GM12878 (cell line): ENCODE measurements around the gene PRM1. TPM values are rescaled to one million over a fixed set of nuclear protein-coding genes. Genes with fewer than 3 reads are reported as not detected.

Source experiments
- ATAC-seq: fragments of 200-7000 bp; cut with Tn5 transposase; 3 replicates; pipeline ENCODE4 v1.9.1; 2020; ENCODE audit warnings: mild to moderate bottlenecking, moderate library complexity
- BruUV-seq: library from RNA; stranded (reverse); fragments of 400-500 nt; replicated peaks from 2 replicates; lab custom pipeline; 2021; lab: Mats Ljungman, UMichigan
- CTCF ChIA-PET: fragments of 300-600 bp; sonication (Branson Sonifier 250); formaldehyde crosslinking; extraction: SDS; loops from one replicate; lab custom pipeline; 2021; ENCODE audit warnings: inconsistent platforms; lab: Yijun Ruan, JAX
- POLR2A ChIA-PET: fragments of 350-600 bp; formaldehyde crosslinking; extraction: SDS; loops from one replicate; lab custom pipeline; 2021; ENCODE audit warnings: inconsistent platforms; lab: Charles Lee
- RAD21 ChIA-PET: fragments of 300-600 bp; sonication (Branson Sonifier 250); formaldehyde crosslinking; loops from one replicate; lab custom pipeline; 2023; ENCODE audit warnings: antibody characterized with exemption; ENCODE audit not compliant: unreplicated experiment; lab: Charles Lee
- SMC1A ChIA-PET: fragments of 300-600 bp; sonication (Branson Sonifier 250); formaldehyde crosslinking; loops from one replicate; lab custom pipeline; 2023; ENCODE audit not compliant: unreplicated experiment, uncharacterized antibody; lab: Charles Lee
- DNase-seq: peaks from one replicate; pipeline ENCODE4 v3.0.0-alpha.2; 2011; ENCODE audit warnings: low read depth, low spot score
- FAIRE-seq: peaks from 3 replicates; lab custom pipeline; 2011; peaks lifted over from hg19 to GRCh38; lab: Jason Lieb, UNC
- H2AFZ ChIP-seq: 2 replicates; pipeline ENCODE4 v1.6.0; 2011; ENCODE audit warnings: low read depth, low read length, control low read depth; ENCODE audit not compliant: control insufficient read depth
- H3K27ac ChIP-seq: 2 replicates; pipeline ENCODE4 v1.5.1; 2011; ENCODE audit warnings: control low read depth; ENCODE audit not compliant: control insufficient read depth, insufficient read depth
- H3K27me3 ChIP-seq, 2 experiments: replicated peaks in 1 of 2; 2 replicates each; pipeline versions ENCODE4 v1.6.0 to v1.6.1; 2011; ENCODE audit warnings: low read length in 1 of 2; ENCODE audit not compliant: control insufficient read depth in 2 of 2, insufficient read depth in 2 of 2
- H3K36me3 ChIP-seq, 2 experiments: 2 replicates each; pipeline ENCODE4 v1.5.1; 2011; ENCODE audit warnings: low read length in 1 of 2; ENCODE audit not compliant: control insufficient read depth in 2 of 2, insufficient read depth in 2 of 2
- H3K4me1 ChIP-seq: 2 replicates; pipeline ENCODE4 v1.6.1; 2011; ENCODE audit warnings: mild to moderate bottlenecking, low read length, moderate library complexity, mixed read lengths; ENCODE audit not compliant: control insufficient read depth, insufficient read depth
- H3K4me2 ChIP-seq: 2 replicates; pipeline ENCODE4 v1.6.0; 2011; ENCODE audit warnings: control low read depth; ENCODE audit not compliant: control insufficient read depth, insufficient read depth
- H3K4me3 ChIP-seq: fragments of 200-600 bp; sonication (generic); 2 replicates; pipeline ENCODE4 v1.5.1; 2016
- H3K79me2 ChIP-seq: 2 replicates; pipeline ENCODE4 v1.6.0; 2011; ENCODE audit warnings: low read length; ENCODE audit not compliant: control insufficient read depth, insufficient read depth
- H3K9ac ChIP-seq: 2 replicates; pipeline ENCODE4 v1.8.0; 2011; ENCODE audit warnings: low read length, control low read depth, mixed read lengths; ENCODE audit not compliant: control insufficient read depth, insufficient read depth
- H3K9me3 ChIP-seq: replicated peaks from 3 replicates; pipeline ENCODE4 v1.5.1; 2011; ENCODE audit warnings: mild to moderate bottlenecking, low read length; ENCODE audit not compliant: control insufficient read depth, insufficient read depth
- H4K20me1 ChIP-seq: 2 replicates; pipeline ENCODE4 v1.6.0; 2011; ENCODE audit not compliant: control insufficient read depth, insufficient read depth
- ASH2L ChIP-seq: fragments of 300-600, 200-600 bp; sonication (generic); IDR thresholded peaks from 2 replicates; pipeline ENCODE4 v1.6.1; 2017; ENCODE audit warnings: low read depth, mild to moderate bottlenecking, borderline replicate concordance
- BCL3 ChIP-seq: IDR thresholded peaks from 2 replicates; pipeline ENCODE4 v1.6.1; 2011; ENCODE audit warnings: borderline replicate concordance, low read depth, mild to moderate bottlenecking, moderate library complexity, low read length; ENCODE audit not compliant: insufficient read depth, poor library complexity, severe bottlenecking
- HCFC1 ChIP-seq: fragments of 150-350 bp; IDR thresholded peaks from 2 replicates; pipeline ENCODE4 v1.6.1; 2014; ENCODE audit warnings: low read length
- STAT3 ChIP-seq: IDR thresholded peaks from 2 replicates; pipeline ENCODE4 v1.6.1; 2011; ENCODE audit warnings: low read depth, low read length, improper control_type of control experiment
- SUPT20H ChIP-seq: IDR thresholded peaks from 2 replicates; pipeline ENCODE4 v1.6.1; 2011; ENCODE audit warnings: low read depth, mild to moderate bottlenecking, low read length, moderate library complexity, borderline replicate concordance; ENCODE audit not compliant: control insufficient read depth
- TBL1XR1 ChIP-seq: IDR thresholded peaks from 2 replicates; pipeline ENCODE4 v1.6.1; 2012; ENCODE audit warnings: low read depth, low read length, improper control_type of control experiment
- WGBS: methylation state at CpG from one replicate; pipeline ENCODE4 v1.1.6; 2016; ENCODE audit warnings: low lambda C conversion rate; ENCODE audit not compliant: insufficient replicate concordance, insufficient coverage; ENCODE audit errors: missing lambda C conversion rate; 5-methylcytosine and 5-hydroxymethylcytosine counted together
- in situ Hi-C: fragments of 300-500 bp; cut with MboI; formaldehyde crosslinking; loops from 9 replicates; pipeline ENCODE4 v1.14.3; 2018; ENCODE audit warnings: mixed read lengths
- intact Hi-C: fragments of 100-400 bp; cut with micrococcal nuclease; formaldehyde crosslinking; loops from one replicate; pipeline ENCODE4 v1.14.2; 2022; ENCODE audit not compliant: unreplicated experiment
- polyA plus RNA-seq, 11 experiments: library from polyadenylated mRNA; depleted of rRNA in 4 of 11; unstranded in 6 of 11; stranded (reverse) in 5 of 11; fragments of >200 nt; fragmentation: Nextera tagmentation in 4 of 11; fragmentation: Illumina TruSeq in 1 of 11; extraction: Ambion mirVana in 4 of 11; extraction: Trizol in 1 of 11; gene quantifications; 1 replicate in 1 of 11; 2 replicates in 10 of 11; pipeline versions ENCODE4 v1.2.1 to v1.2.3, GENCODE V29; 2011 to 2016; ENCODE audit warnings: inconsistent platforms in 2 of 11, missing spikeins in 2 of 11, low read depth in 1 of 11
- total RNA-seq, 4 experiments: library from RNA; depleted of rRNA in 3 of 4; stranded (reverse); fragments of >200 nt in 3 of 4; fragmentation: Illumina TruSeq in 1 of 4; extraction: Trizol in 1 of 4; gene quantifications; 2 replicates each; pipeline versions ENCODE4 v1.2.1 to v1.2.3, GENCODE V29; 2013 to 2021
- TF ChIP-seq, protein P1 (sequence below): fragments of 450-650 bp; IDR thresholded peaks from 2 replicates; pipeline ENCODE4 v1.6.1; 2016; ENCODE audit warnings: mild to moderate bottlenecking

PRM1 gene
- total and polyA plus RNA-seq, 10 of the 15 experiments (the other 5 are each of a cell fraction or from before 2014, with no cell fraction given) = 0.20 TPM; not detected in 9

DNA sequence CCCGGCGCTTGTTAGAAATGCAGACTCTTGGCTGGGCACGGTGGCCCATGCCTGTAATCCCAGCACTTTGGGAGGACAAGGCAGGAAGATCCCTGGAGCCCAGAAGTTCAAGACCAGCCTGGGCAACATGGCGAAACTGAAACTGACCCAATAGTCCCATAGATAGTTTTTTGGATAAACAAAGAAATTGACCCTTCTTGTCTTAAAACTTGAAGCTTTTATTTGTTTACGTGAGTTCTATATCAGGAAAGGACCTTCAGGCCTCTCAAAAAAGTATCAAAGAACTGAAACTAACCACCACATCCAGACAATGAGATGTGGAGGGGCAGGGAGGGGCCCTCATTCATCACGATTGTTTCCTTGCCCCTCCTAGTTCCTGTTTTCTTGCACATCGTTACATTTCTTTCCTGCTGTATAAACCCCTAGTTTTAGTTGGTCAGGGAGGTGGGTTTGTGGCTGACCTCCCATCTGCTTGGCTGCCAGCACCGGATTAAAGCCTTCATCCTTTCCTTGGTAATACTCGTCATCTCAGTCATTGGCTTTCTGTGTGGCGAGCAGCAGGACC is 29.9 kb upstream of the PRM1 start (continued):
- TF ChIP-seq, protein P1, sequence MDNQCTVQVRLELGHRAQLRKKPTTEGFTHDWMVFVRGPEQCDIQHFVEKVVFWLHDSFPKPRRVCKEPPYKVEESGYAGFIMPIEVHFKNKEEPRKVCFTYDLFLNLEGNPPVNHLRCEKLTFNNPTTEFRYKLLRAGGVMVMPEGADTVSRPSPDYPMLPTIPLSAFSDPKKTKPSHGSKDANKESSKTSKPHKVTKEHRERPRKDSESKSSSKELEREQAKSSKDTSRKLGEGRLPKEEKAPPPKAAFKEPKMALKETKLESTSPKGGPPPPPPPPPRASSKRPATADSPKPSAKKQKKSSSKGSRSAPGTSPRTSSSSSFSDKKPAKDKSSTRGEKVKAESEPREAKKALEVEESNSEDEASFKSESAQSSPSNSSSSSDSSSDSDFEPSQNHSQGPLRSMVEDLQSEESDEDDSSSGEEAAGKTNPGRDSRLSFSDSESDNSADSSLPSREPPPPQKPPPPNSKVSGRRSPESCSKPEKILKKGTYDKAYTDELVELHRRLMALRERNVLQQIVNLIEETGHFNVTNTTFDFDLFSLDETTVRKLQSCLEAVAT = no peak
- TF ChIP-seq TBL1XR1 = peak; percentile 84
- peak; percentile 82 for TF ChIP-seq BCL3
- TF ChIP-seq HCFC1 = no peak
- TF ChIP-seq SUPT20H = no peak
- TF ChIP-seq ASH2L = peak; percentile 54; the same call in 1 of the 2 replicates

GRCh38 chr16:11310634-11310977 is 29.5 kb upstream of the PRM1 start:
- DNase-seq (no peak), FAIRE-seq (no peak), ATAC-seq (peak; percentile 6)
- intact Hi-C loops = loop anchor here (2.0 to 5.0 kb wide), 3 partner anchors 54 to 346 kb away; partner anchors contain the start of gene SOCS1
- H3K9ac ChIP-seq = peak overlapping the region; percentile 42
- BruUV-seq = TSS peak; percentile 97
- CTCF ChIA-PET = interaction anchor here (0.9 to 6.9 kb wide), 9 partner anchors 13 to 347 kb away, joined by 3 to 70 read pairs (median 10); partner anchors contain the start of gene SOCS1
- no peaks in the 10 kb centered on the region for H3K27me3 ChIP-seq
- peaks cover 2% of the 10 kb centered on the region; the same call in 2 of the 3 replicates for H3K9me3 ChIP-seq
- in situ Hi-C loops = no loop called here
- no peaks in the 10 kb centered on the region for H3K36me3 ChIP-seq
- RAD21 ChIA-PET = interaction anchor here (0.6 to 8.5 kb wide), 10 partner anchors 10 to 345 kb away, joined by 3 to 206 read pairs (median 10); partner anchors contain the start of gene SOCS1
- no peak overlapping the region for H2AFZ ChIP-seq
- SMC1A ChIA-PET = interaction anchor here (0.6 to 7.4 kb wide), 16 partner anchors 11 to 346 kb away, joined by 3 to 194 read pairs (median 4); partner anchors contain the start of gene SOCS1
- H3K27ac ChIP-seq = peak overlapping the region; percentile 90
- no peaks in the 10 kb centered on the region for H4K20me1 ChIP-seq
- POLR2A ChIA-PET = interaction anchor here (0.6 to 5.4 kb wide), 11 partner anchors 13 to 84 kb away, joined by 3 to 85 read pairs (median 5); partner anchors contain the start of gene SOCS1
- peaks cover 68% of the 10 kb centered on the region for H3K4me1 ChIP-seq
- peak overlapping the region; percentile 46 for H3K4me2 ChIP-seq
- TF ChIP-seq TBL1XR1 (0 out of 2 replicates have a peak, but pooled peaks have one; percentile 52), STAT3 (no peak)
- WGBS = 20% methylated on average over 3 of the region's 3 CpGs
- peak overlapping the region; percentile 27; the same call in 1 of the 2 replicates for H3K4me3 ChIP-seq
- H3K79me2 ChIP-seq = no peaks in the 10 kb centered on the region
